ENCODE results near the gene UXS1.

DNA sequence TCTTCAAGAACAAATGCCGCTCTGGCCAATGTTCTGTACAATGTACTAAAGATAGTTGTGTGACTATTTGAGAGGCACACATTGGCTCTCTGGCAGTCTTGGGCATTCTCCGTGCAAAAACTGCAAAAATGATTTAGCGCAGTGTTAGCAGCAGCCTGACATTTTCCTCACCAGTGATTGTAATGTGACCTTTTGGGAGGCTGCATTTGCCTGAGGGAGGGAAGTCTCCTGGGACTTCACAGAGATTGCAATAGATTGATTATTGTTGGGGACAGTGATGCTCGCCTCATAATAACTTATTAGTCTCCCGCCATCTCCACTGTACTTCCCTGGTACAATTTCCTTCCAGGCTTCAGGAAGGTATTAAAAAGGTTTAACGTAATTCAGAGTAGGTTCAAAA, 149.2 kb downstream of the UXS1 start:
- no peak for TF ChIP-seq NFYB (CRISPR knock-in tag; conservative IDR thresholded peaks at IDR 0.05; ENCODE audit: low read depth)
- TF ChIP-seq, protein P1, sequence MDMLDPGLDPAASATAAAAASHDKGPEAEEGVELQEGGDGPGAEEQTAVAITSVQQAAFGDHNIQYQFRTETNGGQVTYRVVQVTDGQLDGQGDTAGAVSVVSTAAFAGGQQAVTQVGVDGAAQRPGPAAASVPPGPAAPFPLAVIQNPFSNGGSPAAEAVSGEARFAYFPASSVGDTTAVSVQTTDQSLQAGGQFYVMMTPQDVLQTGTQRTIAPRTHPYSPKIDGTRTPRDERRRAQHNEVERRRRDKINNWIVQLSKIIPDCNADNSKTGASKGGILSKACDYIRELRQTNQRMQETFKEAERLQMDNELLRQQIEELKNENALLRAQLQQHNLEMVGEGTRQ (CRISPR knock-in tag; IDR thresholded peaks at IDR 0.05): no peak
- no peak for TF ChIP-seq FOXP1 (CRISPR knock-in tag; IDR thresholded peaks at IDR 0.05; ENCODE audit: borderline replicate concordance)
- TF ChIP-seq, protein P2, sequence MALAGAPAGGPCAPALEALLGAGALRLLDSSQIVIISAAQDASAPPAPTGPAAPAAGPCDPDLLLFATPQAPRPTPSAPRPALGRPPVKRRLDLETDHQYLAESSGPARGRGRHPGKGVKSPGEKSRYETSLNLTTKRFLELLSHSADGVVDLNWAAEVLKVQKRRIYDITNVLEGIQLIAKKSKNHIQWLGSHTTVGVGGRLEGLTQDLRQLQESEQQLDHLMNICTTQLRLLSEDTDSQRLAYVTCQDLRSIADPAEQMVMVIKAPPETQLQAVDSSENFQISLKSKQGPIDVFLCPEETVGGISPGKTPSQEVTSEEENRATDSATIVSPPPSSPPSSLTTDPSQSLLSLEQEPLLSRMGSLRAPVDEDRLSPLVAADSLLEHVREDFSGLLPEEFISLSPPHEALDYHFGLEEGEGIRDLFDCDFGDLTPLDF (CRISPR knock-in tag; IDR thresholded peaks at IDR 0.05): no peak
- TF ChIP-seq, protein P3, sequence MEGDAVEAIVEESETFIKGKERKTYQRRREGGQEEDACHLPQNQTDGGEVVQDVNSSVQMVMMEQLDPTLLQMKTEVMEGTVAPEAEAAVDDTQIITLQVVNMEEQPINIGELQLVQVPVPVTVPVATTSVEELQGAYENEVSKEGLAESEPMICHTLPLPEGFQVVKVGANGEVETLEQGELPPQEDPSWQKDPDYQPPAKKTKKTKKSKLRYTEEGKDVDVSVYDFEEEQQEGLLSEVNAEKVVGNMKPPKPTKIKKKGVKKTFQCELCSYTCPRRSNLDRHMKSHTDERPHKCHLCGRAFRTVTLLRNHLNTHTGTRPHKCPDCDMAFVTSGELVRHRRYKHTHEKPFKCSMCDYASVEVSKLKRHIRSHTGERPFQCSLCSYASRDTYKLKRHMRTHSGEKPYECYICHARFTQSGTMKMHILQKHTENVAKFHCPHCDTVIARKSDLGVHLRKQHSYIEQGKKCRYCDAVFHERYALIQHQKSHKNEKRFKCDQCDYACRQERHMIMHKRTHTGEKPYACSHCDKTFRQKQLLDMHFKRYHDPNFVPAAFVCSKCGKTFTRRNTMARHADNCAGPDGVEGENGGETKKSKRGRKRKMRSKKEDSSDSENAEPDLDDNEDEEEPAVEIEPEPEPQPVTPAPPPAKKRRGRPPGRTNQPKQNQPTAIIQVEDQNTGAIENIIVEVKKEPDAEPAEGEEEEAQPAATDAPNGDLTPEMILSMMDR (IDR thresholded peaks at IDR 0.05): no peak

All from WTC11 (cell line).